Measurements from ENCODE around the gene COL6A3. TPM values are rescaled to one million over a fixed set of nuclear protein-coding genes. Genes with fewer than 3 reads are reported as not detected.

COL6A3 gene
- total RNA-seq, 1 experiment from 2014 or later: 0.41 TPM

DNA sequence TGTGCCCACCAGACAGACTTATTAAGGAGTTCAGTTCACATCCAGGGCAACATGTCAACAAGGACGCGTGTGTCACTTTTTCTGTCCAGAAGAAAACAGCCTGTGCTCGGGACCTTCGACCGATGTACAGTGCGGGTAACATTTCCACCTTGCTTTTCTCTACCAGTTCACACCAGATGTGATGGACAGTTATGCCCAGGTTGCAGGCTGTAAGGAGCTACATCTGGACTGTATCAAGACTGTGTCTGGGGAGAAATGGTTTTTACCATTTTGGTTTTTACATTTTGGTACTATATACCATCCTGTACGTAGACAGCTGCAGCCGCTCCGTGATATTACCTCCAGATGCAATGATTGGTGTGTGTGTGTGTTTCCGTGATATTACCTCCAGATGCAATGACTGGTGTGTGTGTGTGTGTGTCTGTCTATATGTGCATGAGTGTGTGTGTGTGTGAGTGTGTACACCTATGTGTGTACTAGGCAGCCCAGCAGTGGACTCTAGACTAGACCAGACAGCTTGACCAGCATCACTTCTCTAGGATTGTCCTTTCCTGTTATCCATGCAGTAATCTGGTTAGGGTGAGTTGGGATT, 118.0 kb downstream of the COL6A3 start:
- in situ Hi-C loops (cut with HindIII; ENCODE audit: low pct_unique_long_range_greater_than_20kb, low sequenced_read_pairs): no loop called here
- no peak for DNase-seq (ENCODE audit: low read depth)

DNA sequence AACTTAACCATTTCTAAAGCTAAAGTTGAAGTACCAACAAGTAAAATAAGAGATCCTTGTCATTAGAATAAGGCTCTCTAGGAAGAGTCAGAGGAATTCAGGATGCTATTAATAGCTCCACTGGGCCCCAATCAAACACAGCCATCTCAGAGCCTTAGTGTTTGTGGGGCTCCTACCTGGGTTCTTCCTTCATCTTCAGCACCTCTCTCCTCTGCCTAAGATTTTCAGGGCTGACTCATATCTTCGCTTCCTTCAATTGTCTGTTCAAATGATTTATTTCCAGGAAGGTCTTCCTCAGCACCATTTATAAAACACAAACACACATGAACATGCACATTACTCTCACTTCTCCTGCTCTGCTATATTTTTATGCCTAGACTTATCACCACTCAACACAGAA, 119.5 kb downstream of the COL6A3 start:
- DNase-seq (ENCODE audit: low read depth): no peak
- in situ Hi-C loops (cut with HindIII; ENCODE audit: low pct_unique_long_range_greater_than_20kb, low sequenced_read_pairs): no loop called here

DNA sequence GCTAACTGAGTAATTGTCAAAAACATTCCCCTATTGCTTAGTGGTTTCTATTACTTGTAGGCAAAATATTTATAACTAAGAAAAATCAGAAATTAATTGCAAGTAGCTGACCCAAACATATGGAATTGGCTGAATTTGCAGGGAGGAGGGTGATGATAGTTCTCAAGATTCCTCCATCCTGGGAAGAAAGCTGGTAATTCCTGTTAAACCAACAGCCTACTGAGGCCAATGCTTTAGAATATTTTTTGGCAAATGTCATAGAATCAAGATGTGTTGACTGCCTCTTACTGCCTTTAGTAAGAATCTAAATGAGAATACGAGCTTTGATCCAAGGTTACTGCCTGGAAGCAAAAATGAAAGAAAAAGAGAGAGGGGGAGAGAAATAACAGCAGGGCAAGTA, 120.0 kb downstream of the COL6A3 start:
- in situ Hi-C loops (cut with HindIII; ENCODE audit: low pct_unique_long_range_greater_than_20kb, low sequenced_read_pairs): no loop called here
- DNase-seq (ENCODE audit: low read depth): no peak

DNA sequence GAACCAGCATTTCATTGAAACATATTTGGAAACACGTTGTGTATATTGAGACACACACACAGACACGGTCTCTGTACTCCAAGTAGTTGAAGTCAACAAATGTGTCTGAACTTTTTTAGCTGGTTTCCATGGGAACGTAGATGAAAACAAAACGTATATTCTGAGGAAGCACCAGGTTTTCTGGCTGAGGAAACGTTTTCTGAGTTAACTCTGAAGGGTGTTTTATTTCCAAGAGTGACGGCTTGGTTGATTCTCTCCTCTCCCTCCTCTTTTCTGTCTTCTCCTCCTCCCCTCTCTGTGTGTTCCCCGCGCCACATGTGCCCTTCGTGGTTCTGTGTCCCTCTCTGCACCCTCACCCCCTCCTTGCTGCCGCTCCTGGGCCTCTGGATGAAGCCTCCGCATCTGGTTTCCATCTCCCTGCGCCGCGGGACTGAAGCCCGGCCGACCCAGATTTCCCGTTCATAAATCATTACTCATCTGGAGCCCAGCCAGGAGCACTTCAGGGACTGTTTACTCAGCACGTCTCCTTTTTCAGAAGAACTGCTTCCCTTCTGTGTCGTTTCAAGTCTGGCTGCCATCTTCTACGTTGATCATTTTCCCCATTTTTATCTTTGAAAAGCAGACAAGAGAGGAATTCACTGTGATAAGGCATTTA, 122.7 kb downstream of the COL6A3 start:
- in situ Hi-C loops (cut with HindIII; ENCODE audit: low pct_unique_long_range_greater_than_20kb, low sequenced_read_pairs): no loop called here
- peak; percentile 72 for DNase-seq (ENCODE audit: low read depth)

DNA sequence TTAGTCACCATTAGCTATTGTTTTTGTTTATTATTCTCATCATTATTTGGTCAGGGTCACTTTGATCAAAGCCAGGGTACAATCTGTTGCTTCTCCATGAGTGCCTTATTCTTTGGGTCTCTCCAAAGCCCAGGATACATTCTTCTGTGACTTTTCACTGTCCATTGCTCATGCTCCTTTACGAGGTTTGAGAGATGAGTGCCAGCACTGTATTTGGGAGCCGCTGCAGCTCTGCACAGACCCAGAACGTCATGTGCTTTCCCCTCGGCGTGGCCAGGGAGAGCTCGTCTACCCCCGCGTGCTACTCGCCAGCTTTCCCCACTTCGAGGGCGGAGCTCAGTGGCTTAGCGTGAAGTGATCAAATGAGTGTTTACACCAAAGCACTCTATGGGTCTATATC, 123.7 kb downstream of the COL6A3 start:
- in situ Hi-C loops (cut with HindIII; ENCODE audit: low pct_unique_long_range_greater_than_20kb, low sequenced_read_pairs): no loop called here
- no peak for DNase-seq (ENCODE audit: low read depth)

DNA sequence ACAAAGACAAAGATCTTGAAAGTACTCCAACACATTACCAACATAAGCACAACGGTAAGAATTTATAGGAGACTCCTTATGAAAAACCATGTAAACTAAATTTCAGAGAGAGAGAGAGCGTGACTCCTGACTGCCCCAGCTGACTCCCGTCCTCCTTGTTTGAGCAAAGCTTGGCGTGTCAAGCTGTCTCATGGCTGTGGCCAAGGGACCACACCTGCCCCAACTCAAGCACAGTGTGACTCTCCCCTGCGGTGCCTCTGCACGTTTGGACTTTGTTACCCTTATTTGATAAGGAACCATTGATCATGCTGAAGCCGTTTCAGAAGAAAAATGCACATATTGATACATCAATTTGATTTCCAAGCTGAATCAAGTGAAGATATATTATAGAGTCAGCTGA, 124.8 kb downstream of the COL6A3 start:
- DNase-seq (ENCODE audit: low read depth): no peak
- in situ Hi-C loops (cut with HindIII; ENCODE audit: low pct_unique_long_range_greater_than_20kb, low sequenced_read_pairs): no loop called here

DNA sequence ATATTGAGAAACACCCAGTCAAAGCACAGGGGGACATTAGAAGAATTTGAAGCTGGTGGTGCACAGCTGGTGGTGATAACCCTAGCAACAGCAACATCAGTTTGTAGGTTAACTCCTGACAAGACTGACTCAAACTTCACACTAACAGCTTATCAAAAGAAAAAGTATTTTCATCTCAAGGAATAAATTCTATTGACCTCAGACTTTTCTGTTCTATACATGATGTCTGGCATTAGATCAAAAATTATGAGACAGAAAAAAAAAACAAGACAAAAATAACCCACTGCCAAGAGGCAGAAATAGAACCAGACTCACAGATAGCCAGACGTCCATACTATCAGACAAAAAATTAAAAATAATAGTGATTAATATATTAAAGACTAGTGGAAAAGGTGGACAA, 126.1 kb downstream of the COL6A3 start:
- in situ Hi-C loops (cut with HindIII; ENCODE audit: low pct_unique_long_range_greater_than_20kb, low sequenced_read_pairs): no loop called here
- no peak for DNase-seq (ENCODE audit: low read depth)

DNA sequence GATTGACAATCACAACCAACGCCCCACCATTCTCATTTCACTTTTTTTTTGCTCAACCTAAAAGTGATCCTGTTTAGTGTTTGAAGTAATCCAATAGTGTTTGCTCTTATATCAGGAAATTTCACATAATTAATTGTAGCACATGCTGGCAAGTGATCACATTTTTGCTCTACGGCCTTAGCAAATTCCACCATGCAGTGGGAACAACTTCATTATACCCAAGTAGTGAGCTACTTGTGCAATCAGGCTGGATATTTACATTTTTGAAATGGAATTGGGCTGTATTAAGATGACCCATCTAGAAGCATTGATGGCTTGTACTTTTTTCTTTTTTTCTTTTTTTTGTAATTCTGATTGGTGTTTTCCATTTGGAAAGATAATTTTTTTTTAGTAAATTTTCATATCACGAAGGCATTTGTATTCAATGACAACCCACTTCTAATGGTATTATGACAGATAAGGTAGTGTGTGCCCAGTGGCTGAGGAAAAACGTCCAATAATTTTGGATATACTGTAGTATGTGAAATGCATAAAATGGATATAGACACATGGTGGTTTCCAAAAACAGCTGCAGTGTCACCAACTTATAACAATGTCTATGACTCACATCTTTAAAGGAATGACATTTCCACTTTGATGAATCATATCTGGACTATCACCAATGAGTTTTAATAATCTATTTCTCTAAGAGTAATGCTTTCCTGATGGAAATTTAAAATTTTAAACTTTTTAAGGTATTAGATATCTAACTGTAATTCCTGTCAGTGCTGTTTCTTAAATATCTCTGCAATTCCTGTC, 130.6 kb downstream of the COL6A3 start:
- in situ Hi-C loops (cut with HindIII; ENCODE audit: low pct_unique_long_range_greater_than_20kb, low sequenced_read_pairs): no loop called here
- DNase-seq (ENCODE audit: low read depth): no peak

DNA sequence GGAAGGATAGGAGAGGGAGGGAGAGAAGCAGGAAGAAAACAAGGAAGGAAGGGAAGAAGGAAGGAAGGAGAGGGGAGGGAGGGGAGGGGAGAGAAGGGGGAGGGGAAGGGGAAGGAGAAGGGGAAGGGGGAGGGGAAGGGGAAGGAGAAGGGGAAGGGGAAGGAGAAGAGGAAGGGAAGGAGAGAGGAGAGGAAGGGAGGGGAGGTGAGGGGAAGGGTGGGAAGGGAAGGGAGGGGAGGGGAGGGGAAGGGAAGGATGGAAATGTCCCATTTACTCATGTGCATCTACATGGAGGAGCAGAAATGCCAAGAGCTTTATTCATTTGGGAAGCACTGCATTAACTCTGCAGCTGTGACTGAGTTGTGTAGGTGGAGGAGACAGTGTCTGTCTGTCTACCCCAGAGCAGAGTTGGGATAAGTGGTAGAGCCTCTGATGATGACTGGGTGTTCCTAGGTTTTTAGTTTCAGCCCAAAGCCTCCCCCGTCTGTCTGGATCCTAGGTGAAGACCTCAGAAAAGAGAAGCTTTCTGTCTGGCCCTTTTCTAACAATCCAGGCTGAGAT, 131.3 kb downstream of the COL6A3 start:
- in situ Hi-C loops (cut with HindIII; ENCODE audit: low pct_unique_long_range_greater_than_20kb, low sequenced_read_pairs): no loop called here
- no peak for DNase-seq (ENCODE audit: low read depth)

DNA sequence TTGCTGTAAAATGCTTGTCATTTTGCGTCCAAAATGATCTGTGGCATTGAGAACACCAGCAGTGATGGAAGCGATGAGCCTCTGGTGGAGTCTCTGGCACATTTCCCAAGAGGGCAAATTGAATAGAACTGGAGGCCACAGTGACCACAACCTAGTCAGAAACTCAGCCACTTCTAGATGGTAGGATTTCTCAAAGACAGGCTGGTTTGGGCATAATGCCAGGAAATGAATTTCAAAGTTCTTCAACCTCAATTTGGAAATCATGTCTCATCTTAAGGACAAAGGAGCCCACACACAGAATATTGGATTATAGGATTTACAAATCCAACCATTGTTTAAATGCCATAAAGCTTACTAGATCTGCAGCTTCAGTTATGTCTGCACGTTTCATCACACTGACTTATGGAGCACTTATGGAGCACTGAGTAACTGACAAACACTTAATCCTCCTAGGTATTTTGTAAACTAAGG, 132.1 kb downstream of the COL6A3 start:
- in situ Hi-C loops (cut with HindIII; ENCODE audit: low pct_unique_long_range_greater_than_20kb, low sequenced_read_pairs): no loop called here
- no peak for DNase-seq (ENCODE audit: low read depth)

DNA sequence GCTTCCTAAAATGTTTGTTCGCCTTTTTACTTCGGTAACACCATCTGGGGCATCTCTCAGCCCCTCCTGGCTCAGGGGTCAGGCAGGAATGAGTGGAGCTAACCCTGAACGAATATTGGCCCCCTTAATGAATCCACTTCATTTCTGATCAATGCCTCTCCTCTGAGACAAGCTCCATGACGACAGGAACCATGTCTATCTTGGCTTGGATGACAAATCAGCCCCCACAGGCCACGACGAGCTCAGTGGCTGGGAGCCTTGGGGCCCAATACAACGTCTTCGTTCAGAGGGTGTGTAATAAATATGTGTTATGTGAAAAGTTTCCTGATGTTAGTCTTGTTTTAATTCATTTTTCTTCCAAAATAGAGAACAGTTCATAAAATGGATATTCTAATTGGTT, 133.0 kb downstream of the COL6A3 start:
- in situ Hi-C loops (cut with HindIII; ENCODE audit: low pct_unique_long_range_greater_than_20kb, low sequenced_read_pairs): no loop called here
- DNase-seq (ENCODE audit: low read depth): no peak

DNA sequence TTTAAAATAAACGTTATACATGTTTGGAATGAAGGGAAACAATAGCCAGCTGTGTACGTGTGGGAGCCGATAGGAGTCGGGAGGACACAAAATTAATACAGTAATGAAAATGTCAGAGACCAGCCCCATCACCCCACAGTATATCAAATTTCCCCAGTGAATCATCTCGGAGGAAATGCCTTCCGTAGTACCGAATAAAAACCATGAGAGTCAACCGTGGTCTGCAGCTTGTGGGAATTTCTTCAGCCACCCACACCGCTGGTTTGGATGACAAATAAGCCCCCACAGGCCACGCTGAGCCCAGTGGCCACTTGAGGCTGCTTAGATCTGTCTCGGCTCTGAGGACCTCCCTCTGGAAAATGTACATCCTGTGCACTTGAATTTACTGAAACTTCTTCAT, 133.7 kb downstream of the COL6A3 start:
- DNase-seq (ENCODE audit: low read depth): no peak
- in situ Hi-C loops (cut with HindIII; ENCODE audit: low pct_unique_long_range_greater_than_20kb, low sequenced_read_pairs): no loop called here

DNA sequence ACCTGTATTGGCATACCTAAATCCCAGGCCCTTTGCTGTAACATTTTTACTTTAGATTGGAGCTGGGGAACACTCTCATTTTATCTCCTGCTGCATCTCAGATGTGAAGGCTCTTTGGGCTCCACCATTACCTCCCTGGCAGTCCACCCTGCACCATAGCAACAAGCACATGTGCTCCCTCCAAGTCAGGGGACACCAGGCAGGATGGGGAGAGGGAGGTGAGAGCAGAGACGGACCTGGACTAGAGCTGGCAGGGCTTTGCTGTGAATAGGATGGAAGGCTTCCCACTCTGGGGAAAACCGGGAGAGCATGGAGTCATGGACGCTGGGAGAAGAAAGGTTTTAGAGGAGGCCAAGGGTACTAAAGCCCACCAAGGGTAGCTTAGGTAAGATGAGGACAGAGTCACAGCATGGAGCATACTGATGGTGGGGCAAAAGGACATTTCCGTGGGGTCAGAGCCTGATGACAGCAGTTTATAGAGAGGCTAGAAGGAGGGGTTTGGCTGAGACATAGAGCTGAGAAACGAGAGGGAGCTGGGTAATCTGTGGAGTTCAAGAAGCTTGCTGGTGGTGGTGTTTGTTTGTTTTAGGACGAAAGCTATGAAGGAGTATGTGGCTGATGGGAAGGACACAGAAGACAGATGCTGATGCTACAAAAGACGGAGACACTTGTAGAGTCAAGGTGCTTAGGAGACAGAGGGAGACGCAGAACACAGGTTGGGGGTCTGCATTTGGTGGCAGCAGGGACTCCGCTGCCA, 134.8 kb downstream of the COL6A3 start:
- in situ Hi-C loops (cut with HindIII; ENCODE audit: low pct_unique_long_range_greater_than_20kb, low sequenced_read_pairs): no loop called here
- no peak for DNase-seq (ENCODE audit: low read depth)

DNA sequence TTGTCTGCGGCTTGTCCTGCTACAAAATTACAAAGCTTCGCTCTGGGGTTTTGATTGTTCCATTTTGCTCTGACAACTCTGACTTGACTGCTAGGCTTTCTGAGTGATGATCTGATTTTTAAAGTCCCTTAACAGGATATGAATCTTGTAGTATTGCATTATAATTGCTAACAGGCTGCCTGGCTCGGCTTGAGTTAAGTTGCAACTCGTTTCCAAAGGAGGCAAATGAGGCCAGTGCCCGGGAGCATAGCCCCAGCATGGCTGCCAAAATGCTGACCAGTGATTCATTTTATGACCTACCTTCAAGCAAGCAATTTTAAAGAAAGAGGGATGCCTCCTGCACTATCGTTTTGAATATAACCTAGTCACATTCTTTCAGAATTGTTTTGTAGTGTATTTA, 135.4 kb downstream of the COL6A3 start:
- in situ Hi-C loops (cut with HindIII; ENCODE audit: low pct_unique_long_range_greater_than_20kb, low sequenced_read_pairs): no loop called here
- no peak for DNase-seq (ENCODE audit: low read depth)

DNA sequence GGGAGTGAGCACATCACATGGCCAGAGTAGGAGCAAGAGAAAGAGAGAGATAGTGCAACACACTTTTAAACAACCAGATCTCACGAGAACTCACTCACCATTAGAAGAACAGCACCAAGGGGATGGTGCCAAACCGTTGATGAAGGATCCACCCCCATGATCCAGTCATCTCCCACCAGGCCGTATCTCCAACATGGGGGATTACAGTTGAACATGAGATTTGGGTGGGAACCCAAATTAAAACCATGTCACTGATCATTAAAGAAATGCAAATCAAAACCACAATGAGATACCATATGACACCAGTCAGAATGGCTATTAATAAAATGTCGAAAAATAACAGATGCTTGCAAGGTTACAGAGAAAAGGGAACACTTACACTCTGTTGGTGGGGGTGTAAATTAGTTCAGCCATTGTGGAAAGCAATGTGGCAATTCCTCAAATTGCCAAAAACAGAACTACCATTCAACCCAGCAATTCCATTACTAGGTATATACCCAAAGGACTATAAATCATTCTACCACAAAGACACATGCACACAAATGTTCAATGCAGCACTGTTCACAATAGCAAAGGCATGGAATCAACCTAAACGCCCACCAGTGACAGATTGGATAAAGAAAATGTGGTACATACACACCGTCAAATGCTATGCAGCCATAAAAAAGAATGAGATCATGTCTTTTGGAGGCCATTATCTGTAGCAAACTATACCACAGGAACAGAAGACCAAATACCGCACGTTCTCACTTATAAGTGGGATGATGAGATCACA, 137.1 kb downstream of the COL6A3 start:
- DNase-seq (ENCODE audit: low read depth): no peak
- in situ Hi-C loops (cut with HindIII; ENCODE audit: low pct_unique_long_range_greater_than_20kb, low sequenced_read_pairs): no loop called here

Measured in Caki2 (cell line).